Activated CD4-positive, alpha-beta T cell treated with anti-CD3 and anti-CD28 coated beads, Interleukin-2, amount 10 ng/mL, durations not matched to agents 24 days and 14 days (primary cell): ENCODE measurements around the gene NMNAT3. TPM values are rescaled to one million over a fixed set of nuclear protein-coding genes. Genes with fewer than 3 reads are reported as not detected.
"Not testable (repeated sequence)": the region's sequence is repeated elsewhere in the genome, so short reads cannot be mapped to it uniquely, and the experiment has no call there.

ENCODE experiments used
- DNase-seq: peaks from one replicate; pipeline ENCODE4 v3.0.0; 2022
- H3K27ac Mint-ChIP-seq: one replicate; pipeline ENCODE4 v1.8.0; 2022; ENCODE audit warnings: mild to moderate bottlenecking, mixed read lengths
- H3K27me3 Mint-ChIP-seq: one replicate; pipeline ENCODE4 v1.8.0; 2022; ENCODE audit warnings: mixed read lengths
- H3K36me3 Mint-ChIP-seq: one replicate; pipeline ENCODE4 v1.8.0; 2022; ENCODE audit warnings: low read depth, mild to moderate bottlenecking, mixed read lengths
- H3K4me1 Mint-ChIP-seq: one replicate; pipeline ENCODE4 v1.8.0; 2021; ENCODE audit warnings: mixed read lengths
- H3K4me3 Mint-ChIP-seq: one replicate; pipeline ENCODE4 v1.8.0; 2022; ENCODE audit warnings: mild to moderate bottlenecking, moderate library complexity, mixed read lengths
- H3K9me3 Mint-ChIP-seq: one replicate; pipeline ENCODE4 v1.8.0; 2021; ENCODE audit warnings: mixed read lengths
- intact Hi-C: fragments of 100-400 bp; cut with micrococcal nuclease; formaldehyde crosslinking; loops from one replicate; pipeline ENCODE4 v1.15.1; 2023
- total RNA-seq: library from RNA; stranded (reverse); gene quantifications from 2 replicates; pipeline ENCODE4 v1.2.3, GENCODE V29; 2022

The NMNAT3 gene
- total RNA-seq, 1 donor from 2014 or later = 1.0 TPM

DNA sequence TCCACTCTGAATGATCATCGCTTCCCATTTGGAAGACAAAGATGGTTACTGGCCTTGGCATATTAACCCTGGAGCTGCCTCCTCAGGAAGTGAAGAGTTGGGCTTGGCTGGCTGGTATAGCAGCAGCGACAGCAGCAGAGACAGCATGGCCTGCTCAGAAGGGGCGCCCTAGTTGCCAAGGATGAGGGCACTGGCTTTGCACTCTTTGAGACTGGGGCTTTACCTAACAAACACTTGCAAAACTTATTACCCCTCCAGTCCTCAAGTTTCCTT is 69.7 kb downstream of the NMNAT3 start:
- intact Hi-C loops = no loop called here
- DNase-seq = no peak
- Mint-ChIP-seq H3K36me3 (no peaks in the 10 kb centered on the region), H3K4me1 (no peaks in the 10 kb centered on the region), H3K27ac (no peak overlapping the region), H3K9me3 (no peaks in the 10 kb centered on the region), H3K27me3 (no peaks in the 10 kb centered on the region), H3K4me3 (no peak overlapping the region)

DNA sequence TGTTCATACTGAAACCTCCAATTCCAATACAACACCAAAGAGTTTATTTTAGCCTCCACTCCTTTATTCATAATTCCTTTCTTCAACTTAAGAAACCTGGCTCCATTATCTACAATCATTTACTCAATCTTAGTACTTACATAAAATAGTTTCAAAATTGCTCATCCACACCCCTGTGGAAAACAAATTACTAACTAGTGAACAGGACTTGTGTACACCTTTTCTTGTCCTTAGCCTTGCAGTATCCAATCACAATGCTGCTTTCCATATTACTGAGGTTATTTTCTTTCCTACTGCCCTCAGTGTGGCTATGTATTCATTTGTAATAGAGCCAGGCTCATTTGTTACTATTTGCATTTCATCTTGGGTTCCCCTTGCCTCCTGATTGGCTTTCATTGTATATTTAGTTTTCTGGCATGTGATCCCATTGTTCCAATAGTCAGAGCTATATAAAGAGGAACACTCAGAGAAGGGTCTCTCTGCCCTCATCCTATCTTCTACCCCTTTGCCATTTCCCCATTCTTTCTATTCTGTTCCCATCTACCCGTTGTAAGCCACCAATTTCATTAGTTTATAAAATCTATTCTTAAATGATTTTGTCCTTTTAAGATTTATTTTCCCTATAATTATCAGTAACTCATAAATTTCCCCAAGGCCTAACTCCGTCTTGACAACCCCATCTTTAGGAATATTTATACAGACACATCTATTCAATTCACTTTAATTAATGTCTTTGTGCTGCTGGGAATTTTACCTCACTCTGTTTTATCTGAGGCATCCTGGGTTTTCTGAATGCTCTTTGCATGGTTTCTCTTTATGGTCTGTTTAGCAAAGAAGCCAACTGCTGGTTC is 70.3 kb downstream of the NMNAT3 start:
- Mint-ChIP-seq H3K4me1 (no peaks in the 10 kb centered on the region), H3K9me3 (no peaks in the 10 kb centered on the region), H3K27ac (no peak overlapping the region), H3K36me3 (no peaks in the 10 kb centered on the region), H3K4me3 (no peak overlapping the region), H3K27me3 (no peaks in the 10 kb centered on the region)
- DNase-seq = no peak
- intact Hi-C loops = no loop called here

DNA sequence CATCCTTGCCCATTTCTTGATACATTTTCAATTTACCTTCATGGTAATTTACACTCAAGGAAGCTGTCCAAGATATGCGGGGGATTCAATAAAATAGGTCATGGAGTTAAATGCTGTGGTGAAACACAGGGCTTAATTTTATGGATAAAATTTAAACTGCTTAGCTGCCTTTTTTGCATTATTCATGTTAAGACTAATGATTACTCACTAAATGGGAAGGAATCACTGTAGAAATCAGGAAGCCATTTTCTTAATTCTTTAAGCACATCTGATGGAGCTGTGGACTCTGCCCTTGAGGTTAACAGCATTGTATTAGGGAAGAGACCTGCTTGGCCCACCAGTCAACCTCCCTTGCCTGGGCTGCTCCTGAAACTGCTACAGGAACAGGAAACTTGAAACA is 75.8 kb downstream of the NMNAT3 start:
- Mint-ChIP-seq H3K36me3 (no peaks in the 10 kb centered on the region), H3K4me3 (no peak overlapping the region), H3K27me3 (no peaks in the 10 kb centered on the region), H3K27ac (no peak overlapping the region), H3K9me3 (no peaks in the 10 kb centered on the region), H3K4me1 (no peaks in the 10 kb centered on the region)
- intact Hi-C loops = no loop called here
- DNase-seq = no peak

GRCh38 chr3:139601191-139601961 is 76.4 kb downstream of the NMNAT3 start:
- H3K27ac Mint-ChIP-seq = no peak overlapping the region
- intact Hi-C loops = no loop called here
- no peaks in the 10 kb centered on the region for H3K36me3 Mint-ChIP-seq
- H3K4me1 Mint-ChIP-seq = no peaks in the 10 kb centered on the region
- no peak overlapping the region for H3K4me3 Mint-ChIP-seq
- H3K9me3 Mint-ChIP-seq = no peaks in the 10 kb centered on the region
- no peak for DNase-seq
- no peaks in the 10 kb centered on the region for H3K27me3 Mint-ChIP-seq

DNA sequence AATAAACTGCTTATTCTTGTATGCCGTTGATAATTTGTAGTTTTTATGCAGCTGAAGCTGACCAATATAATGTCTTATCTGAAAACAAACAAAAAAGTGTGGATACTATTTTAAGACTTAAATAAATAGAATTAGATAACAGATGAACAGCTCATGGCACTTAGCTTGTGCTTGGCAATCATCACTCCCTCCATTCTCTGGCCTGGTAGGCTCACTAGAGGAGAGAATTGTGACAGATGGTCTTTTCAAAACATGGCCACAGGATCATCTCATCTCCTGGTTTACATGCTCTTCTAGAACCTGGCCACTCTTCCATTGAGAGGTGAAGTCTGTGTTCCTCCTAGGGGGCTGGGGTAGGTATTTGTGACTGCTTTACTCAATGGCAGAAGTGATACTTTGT is 79.8 kb downstream of the NMNAT3 start:
- no peaks in the 10 kb centered on the region for H3K4me1 Mint-ChIP-seq
- intact Hi-C loops = no loop called here
- no peak overlapping the region for H3K27ac Mint-ChIP-seq
- H3K36me3 Mint-ChIP-seq = no peaks in the 10 kb centered on the region
- no peaks in the 10 kb centered on the region for H3K9me3 Mint-ChIP-seq
- H3K4me3 Mint-ChIP-seq = no peak overlapping the region
- H3K27me3 Mint-ChIP-seq = no peaks in the 10 kb centered on the region
- no peak for DNase-seq

GRCh38 chr3:139591186-139591585 is 86.6 kb downstream of the NMNAT3 start:
- H3K27me3 Mint-ChIP-seq, H3K4me3 Mint-ChIP-seq, H3K4me1 Mint-ChIP-seq, H3K36me3 Mint-ChIP-seq, H3K27ac Mint-ChIP-seq, intact Hi-C loops, H3K9me3 Mint-ChIP-seq, DNase-seq: not testable (repeated sequence)

GRCh38 chr3:139588450-139588849 is 89.3 kb downstream of the NMNAT3 start:
- intact Hi-C loops = no loop called here
- Mint-ChIP-seq H3K4me1 (peaks cover 4% of the 10 kb centered on the region), H3K9me3 (no peaks in the 10 kb centered on the region), H3K27ac (no peak overlapping the region), H3K36me3 (no peaks in the 10 kb centered on the region), H3K4me3 (no peak overlapping the region), H3K27me3 (peaks cover 4% of the 10 kb centered on the region)
- no peak for DNase-seq

DNA sequence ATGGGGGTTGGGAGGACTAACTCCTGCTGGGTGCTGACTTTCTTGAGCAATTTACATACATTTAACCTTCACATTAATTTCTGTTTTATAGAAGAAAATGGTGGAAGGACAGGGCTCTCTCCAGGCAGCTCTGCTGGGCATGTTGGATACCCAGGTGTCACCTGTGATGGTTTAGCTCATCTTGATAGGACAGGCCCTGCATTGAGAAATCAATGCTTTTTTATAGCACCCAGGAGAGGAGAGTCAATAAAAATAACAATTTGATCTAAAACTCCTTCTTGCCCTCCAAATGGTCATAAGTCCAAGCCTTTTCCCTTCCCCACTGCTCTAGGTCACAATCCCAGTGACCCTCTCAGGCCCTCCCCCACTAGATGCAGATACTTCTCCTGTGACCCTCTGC is 90.0 kb downstream of the NMNAT3 start:
- Mint-ChIP-seq H3K36me3 (no peaks in the 10 kb centered on the region), H3K27ac (no peak overlapping the region), H3K27me3 (peaks cover 4% of the 10 kb centered on the region), H3K9me3 (no peaks in the 10 kb centered on the region), H3K4me1 (peaks cover 4% of the 10 kb centered on the region), H3K4me3 (no peak overlapping the region)
- intact Hi-C loops = no loop called here
- DNase-seq = no peak

GRCh38 chr3:139586420-139587017 is 91.3 kb downstream of the NMNAT3 start:
- intact Hi-C loops = no loop called here
- Mint-ChIP-seq H3K4me3 (no peak overlapping the region), H3K9me3 (no peaks in the 10 kb centered on the region), H3K27me3 (peaks cover 4% of the 10 kb centered on the region), H3K36me3 (no peaks in the 10 kb centered on the region), H3K4me1 (peaks cover 4% of the 10 kb centered on the region), H3K27ac (no peak overlapping the region)
- DNase-seq = no peak

DNA sequence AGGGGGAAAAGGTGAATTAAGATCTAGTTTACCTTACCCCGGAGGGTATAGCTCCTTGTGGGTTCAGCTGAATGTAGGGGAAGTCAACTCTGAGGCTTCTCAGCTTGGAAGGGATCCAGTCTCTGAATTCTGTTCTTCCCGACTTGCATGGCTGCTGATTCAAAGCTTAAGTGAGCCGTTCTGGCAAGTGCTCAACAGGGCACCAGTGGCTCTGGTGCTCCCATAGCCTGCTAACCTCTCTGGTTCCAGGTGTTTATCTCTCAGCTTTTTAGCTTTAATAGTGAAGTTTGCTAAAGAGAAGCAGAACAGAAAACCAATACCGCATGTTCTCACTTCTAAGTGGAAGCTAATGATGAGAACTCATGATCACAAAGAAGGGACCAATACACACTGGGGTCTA is 92.0 kb downstream of the NMNAT3 start:
- Mint-ChIP-seq H3K36me3 (no peaks in the 10 kb centered on the region), H3K9me3 (no peaks in the 10 kb centered on the region), H3K4me3 (no peak overlapping the region), H3K4me1 (peaks cover 4% of the 10 kb centered on the region), H3K27me3 (peaks cover 4% of the 10 kb centered on the region), H3K27ac (no peak overlapping the region)
- DNase-seq = no peak
- intact Hi-C loops = no loop called here

DNA sequence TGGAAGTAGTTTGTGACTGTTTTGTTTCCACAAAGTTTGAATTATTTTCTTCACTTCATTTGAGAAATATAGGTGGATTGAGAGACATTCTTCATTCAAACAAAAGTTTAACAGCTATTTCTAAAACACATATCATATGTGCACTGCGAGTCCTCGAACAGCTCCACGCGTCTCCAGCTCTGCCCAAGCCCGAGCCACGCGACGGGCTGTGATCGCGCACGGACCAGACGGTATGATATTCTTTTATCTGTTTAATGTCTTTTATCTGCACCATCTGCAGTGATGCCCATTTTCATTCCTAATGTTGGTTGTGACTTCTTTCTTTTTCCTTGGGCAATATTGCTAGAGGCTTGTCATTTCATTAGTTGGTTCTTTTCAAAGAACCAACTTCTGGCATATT is 94.1 kb downstream of the NMNAT3 start:
- DNase-seq, H3K27me3 Mint-ChIP-seq, H3K4me3 Mint-ChIP-seq, H3K27ac Mint-ChIP-seq, H3K36me3 Mint-ChIP-seq, intact Hi-C loops, H3K4me1 Mint-ChIP-seq, H3K9me3 Mint-ChIP-seq: not testable (repeated sequence)

- Mint-ChIP-seq H3K4me1 (no peaks in the 10 kb centered on the region), H3K36me3 (no peaks in the 10 kb centered on the region), H3K9me3 (no peaks in the 10 kb centered on the region), H3K27me3 (no peaks in the 10 kb centered on the region), H3K4me3 (no peak overlapping the region), H3K27ac (no peak overlapping the region)
- intact Hi-C loops = no loop called here
- DNase-seq = peak; percentile 43
These were observed 99.0 kb downstream of the NMNAT3 start for GRCh38 chr3:139578783-139579182.

DNA sequence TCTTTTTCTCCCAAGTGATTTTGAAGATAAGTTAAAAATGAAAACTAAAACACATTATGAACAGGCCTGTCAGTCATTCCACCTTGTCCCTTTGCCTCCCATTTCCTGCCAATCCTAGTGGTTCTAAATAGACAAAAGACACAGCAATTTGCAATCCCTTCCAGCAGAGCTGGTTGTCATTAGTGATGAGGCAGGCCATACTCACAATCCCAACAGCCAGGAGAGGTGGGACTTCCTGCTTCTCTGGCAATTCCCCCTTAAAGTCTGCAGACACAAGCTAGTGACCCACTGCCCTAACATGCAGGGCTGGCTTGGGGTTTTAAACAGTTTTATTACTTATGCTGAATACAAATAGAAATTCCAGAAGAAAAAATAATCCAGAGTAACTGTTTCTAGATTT is 99.9 kb downstream of the NMNAT3 start:
- Mint-ChIP-seq H3K4me1 (no peaks in the 10 kb centered on the region), H3K36me3 (no peaks in the 10 kb centered on the region), H3K27me3 (no peaks in the 10 kb centered on the region), H3K4me3 (no peak overlapping the region), H3K27ac (no peak overlapping the region), H3K9me3 (no peaks in the 10 kb centered on the region)
- peak; percentile 48 for DNase-seq
- intact Hi-C loops = no loop called here

- Mint-ChIP-seq H3K27ac (no peak overlapping the region), H3K36me3 (no peaks in the 10 kb centered on the region), H3K27me3 (no peaks in the 10 kb centered on the region), H3K4me1 (no peaks in the 10 kb centered on the region), H3K9me3 (no peaks in the 10 kb centered on the region), H3K4me3 (no peak overlapping the region)
- no peak for DNase-seq
- intact Hi-C loops = no loop called here
These were observed 100.4 kb downstream of the NMNAT3 start for GRCh38 chr3:139577346-139577745.
